ENCODE results near the gene RHEBL1.

The RHEBL1 gene, protein sequence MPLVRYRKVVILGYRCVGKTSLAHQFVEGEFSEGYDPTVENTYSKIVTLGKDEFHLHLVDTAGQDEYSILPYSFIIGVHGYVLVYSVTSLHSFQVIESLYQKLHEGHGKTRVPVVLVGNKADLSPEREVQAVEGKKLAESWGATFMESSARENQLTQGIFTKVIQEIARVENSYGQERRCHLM

DNA sequence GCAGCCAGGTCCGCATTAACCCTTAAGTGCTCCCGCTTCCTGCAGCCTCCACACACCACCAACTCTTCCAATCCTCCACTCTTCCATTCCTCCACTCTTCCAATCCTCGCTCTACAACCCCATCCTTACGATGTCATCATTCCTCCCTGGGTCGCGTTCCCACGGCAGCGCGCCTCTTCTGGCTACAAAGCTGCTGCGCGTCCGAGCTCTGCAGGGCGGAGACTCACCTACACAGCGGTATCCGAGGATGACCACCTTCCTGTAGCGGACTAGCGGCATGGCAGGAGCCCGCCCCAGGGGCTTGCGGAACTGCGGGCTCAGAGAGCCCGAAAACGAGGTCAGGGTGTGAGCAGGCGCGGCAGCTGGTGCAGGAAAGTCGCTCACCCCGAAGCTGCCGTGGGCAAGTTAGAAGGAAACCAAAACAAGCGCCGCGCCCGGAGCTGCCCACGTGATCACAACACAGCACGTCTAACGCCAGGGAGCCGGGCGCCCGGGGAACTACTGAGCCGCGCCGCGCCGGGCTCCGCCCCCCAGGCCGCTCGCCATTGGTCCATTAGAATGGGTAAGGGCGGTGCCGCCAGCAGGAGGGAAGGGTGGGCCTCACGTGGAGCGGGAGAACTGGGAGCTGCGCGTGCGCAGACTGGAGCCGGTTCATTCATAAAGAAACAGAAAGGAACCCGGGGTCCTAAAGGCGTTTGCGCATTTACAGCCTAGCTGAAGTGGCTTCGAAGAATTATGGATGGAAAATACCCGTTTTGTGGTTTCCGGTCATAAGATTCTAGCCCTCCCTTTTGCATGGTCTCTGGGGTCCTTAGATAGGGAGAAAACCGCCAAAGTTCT lies at the start of gene RHEBL1:
Gene RHEBL1 (minus strand): TSS at position 473 of the 840 bp plus-strand sequence. CDS start 194 bp downstream, at position 279.
- no peaks in the 10 kb centered on the region for H3K36me3 Mint-ChIP-seq (ENCODE audit: low read depth)
- peak within 1 kb of the TSS in 1 of 3 experiments; percentile 24 for H3K27ac Mint-ChIP-seq
- peaks cover 13% of the 10 kb centered on the region for H3K27me3 Mint-ChIP-seq (ENCODE audit: low read depth)
- peak within 1 kb of the TSS; percentile 88 to 93 (median 92) for H3K4me3 Mint-ChIP-seq
- H3K9me3 Mint-ChIP-seq = no peaks in the 10 kb centered on the region
- peaks cover 20% of the 10 kb centered on the region for H3K4me1 Mint-ChIP-seq
- TF ChIP-seq, protein P1, sequence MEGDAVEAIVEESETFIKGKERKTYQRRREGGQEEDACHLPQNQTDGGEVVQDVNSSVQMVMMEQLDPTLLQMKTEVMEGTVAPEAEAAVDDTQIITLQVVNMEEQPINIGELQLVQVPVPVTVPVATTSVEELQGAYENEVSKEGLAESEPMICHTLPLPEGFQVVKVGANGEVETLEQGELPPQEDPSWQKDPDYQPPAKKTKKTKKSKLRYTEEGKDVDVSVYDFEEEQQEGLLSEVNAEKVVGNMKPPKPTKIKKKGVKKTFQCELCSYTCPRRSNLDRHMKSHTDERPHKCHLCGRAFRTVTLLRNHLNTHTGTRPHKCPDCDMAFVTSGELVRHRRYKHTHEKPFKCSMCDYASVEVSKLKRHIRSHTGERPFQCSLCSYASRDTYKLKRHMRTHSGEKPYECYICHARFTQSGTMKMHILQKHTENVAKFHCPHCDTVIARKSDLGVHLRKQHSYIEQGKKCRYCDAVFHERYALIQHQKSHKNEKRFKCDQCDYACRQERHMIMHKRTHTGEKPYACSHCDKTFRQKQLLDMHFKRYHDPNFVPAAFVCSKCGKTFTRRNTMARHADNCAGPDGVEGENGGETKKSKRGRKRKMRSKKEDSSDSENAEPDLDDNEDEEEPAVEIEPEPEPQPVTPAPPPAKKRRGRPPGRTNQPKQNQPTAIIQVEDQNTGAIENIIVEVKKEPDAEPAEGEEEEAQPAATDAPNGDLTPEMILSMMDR (IDR thresholded peaks at IDR 0.05; ENCODE audit: unreplicated experiment in 3 of 3) = no peak

DNA sequence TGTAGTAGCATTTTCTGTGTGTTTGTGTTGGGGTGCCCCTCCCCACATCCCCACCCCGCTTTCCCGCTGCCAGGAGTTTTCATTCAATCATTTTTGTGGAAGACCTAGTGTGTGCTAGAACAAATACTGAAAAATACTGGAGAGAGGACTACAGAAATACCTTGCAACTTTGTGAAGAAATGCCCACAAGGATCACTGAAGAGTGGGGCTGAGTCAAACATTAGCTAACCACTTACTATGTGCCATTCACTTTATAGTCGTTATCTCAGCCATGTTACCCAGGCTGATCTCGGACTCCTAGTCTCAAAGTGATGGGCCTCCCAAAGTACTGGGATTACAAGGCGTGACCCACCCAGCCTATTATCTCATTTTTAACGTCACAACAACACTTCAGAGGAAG lies 41.4 kb upstream of the RHEBL1 start:
- TF ChIP-seq, protein P1 (IDR thresholded peaks at IDR 0.05; ENCODE audit: unreplicated experiment in 3 of 3) = no peak
- H3K27ac Mint-ChIP-seq = peak overlapping the region; percentile 87 to 96 (median 95)
- H3K4me3 Mint-ChIP-seq = peak overlapping the region; percentile 88 to 98 (median 97)
- H3K4me1 Mint-ChIP-seq = peaks cover 32% of the 10 kb centered on the region
- H3K36me3 Mint-ChIP-seq (ENCODE audit: low read depth) = peaks cover 5% of the 10 kb centered on the region
- H3K9me3 Mint-ChIP-seq = no peaks in the 10 kb centered on the region
- H3K27me3 Mint-ChIP-seq (ENCODE audit: low read depth) = no peaks in the 10 kb centered on the region

DNA sequence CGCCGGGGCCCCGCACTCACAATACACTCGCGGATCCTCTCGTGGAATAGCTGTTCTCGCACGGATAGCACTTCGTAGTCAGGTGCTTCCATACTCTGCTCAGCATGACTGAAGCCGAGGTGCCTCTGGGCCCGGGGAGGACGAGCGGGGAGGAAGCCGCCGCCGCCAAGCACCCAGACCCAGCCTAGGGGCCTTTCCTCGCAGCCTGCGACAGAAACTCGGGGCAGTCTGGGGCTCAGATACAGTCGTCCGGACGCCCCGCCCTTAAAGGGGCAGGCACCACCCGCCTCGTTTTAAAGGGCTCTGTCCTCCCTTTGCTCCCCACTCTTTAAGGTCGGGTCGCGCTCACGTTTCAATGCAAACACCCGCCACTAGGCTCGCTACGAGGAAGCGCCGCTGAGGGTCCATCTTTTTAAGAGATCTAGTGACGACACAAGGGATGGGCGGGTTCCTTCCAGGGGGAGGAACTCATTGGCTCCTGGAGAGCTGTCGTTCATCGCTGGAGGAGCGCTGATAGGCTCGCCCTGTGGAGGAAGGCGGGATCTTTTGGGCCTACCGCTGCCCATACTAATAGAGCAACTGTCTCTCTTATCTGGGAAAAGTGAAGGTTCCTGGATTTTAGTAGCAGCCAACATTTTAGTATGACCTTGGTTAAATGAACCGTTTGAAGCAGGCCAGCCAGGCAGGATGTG lies 40.8 kb upstream of the RHEBL1 start, which contains the start of gene LMBR1L:
Gene LMBR1L (minus strand): TSS at position 384 of the 692 bp plus-strand sequence. CDS start 292 bp downstream, at position 92.
- peak within 1 kb of the TSS; percentile 88 to 98 (median 97) for H3K4me3 Mint-ChIP-seq
- H3K4me1 Mint-ChIP-seq = peaks cover 32% of the 10 kb centered on the region
- H3K27ac Mint-ChIP-seq = peak within 1 kb of the TSS; percentile 87 to 96 (median 95)
- H3K27me3 Mint-ChIP-seq (ENCODE audit: low read depth) = no peaks in the 10 kb centered on the region
- TF ChIP-seq, protein P1 (IDR thresholded peaks at IDR 0.05; ENCODE audit: unreplicated experiment in 3 of 3) = peak; percentile 51 to 56 (median 54)
- H3K36me3 Mint-ChIP-seq (ENCODE audit: low read depth) = peaks cover 5% of the 10 kb centered on the region
- H3K9me3 Mint-ChIP-seq = no peaks in the 10 kb centered on the region

DNA sequence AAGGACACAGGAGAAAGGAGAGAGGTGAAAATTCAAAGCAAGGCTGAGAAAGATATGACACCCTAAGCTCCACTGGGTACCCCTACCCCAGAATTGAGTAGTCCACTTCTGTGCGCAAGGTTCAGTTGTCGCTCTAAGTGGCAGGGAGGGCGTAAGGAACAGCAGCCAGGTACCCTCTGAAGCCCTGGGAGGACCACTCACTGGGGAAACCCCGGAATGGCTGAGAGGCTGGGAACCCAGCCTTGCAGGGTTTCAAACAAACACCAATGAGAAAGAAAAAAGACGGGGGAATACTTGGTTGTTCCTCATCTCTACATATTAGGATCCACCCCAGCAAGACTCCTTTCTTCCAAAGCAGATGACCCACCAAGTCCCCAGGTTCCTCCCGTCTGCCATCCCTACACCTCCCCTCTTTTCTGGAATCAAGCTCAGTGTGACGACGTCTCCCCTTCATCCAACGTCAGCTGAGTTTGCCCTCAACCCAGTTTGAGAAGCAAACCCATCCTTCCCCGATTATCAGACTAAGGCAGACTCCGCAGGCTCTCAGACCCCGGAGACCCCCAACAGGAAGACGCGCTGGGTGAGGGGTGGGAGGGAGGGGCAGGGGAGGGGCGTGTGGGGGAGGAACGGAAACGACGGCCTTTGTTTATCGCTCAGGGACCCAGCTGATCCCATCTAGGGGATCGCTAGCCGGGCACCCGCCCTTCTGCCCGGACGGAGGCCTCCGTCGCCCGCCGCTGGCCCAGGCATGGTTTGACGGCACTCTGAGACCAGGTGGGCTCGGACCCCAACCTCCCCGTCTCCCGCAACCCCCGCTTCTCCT lies 40.1 kb upstream of the RHEBL1 start:
- peak overlapping the region; percentile 87 to 96 (median 95) for H3K27ac Mint-ChIP-seq
- H3K9me3 Mint-ChIP-seq = no peaks in the 10 kb centered on the region
- TF ChIP-seq, protein P1 (IDR thresholded peaks at IDR 0.05; ENCODE audit: unreplicated experiment in 3 of 3) = no peak
- H3K4me1 Mint-ChIP-seq = peaks cover 32% of the 10 kb centered on the region
- H3K36me3 Mint-ChIP-seq (ENCODE audit: low read depth) = peaks cover 5% of the 10 kb centered on the region
- peak overlapping the region; percentile 88 to 98 (median 97) for H3K4me3 Mint-ChIP-seq
- no peaks in the 10 kb centered on the region for H3K27me3 Mint-ChIP-seq (ENCODE audit: low read depth)

DNA sequence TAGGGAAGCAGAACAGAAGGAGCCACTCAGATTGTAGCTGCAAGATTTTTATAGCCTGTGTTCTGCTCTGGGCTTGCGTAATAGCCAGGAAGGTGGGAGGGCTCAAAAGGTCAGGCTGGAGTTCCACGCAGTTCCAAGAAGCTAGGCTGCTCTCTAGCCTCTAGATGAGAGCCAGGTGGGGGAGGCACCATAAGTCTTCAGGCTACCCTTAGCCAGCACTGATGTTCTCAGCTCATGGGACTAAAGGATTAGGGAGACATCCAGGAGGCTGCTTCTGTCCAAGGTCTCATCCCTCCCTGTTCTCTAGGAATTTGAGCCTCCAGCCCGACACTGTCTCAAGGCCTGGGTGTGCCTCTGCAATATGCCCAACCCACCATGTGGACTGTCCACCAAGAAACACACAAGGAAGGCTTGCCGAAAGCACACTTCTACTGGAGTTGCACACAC lies 39.2 kb upstream of the RHEBL1 start:
- TF ChIP-seq, protein P1 (IDR thresholded peaks at IDR 0.05; ENCODE audit: unreplicated experiment in 3 of 3) = no peak
- Mint-ChIP-seq H3K27ac (peak overlapping the region; percentile 78 to 96 (median 95)), H3K9me3 (no peaks in the 10 kb centered on the region), H3K27me3 (ENCODE audit: low read depth) (no peaks in the 10 kb centered on the region), H3K4me3 (peak overlapping the region; percentile 88 to 98 (median 97)), H3K4me1 (peaks cover 32% of the 10 kb centered on the region), H3K36me3 (ENCODE audit: low read depth) (peaks cover 13% of the 10 kb centered on the region)

Data from nephron (organoid).